HepG2 (cell line): ENCODE results near the gene SRP9. TPM values are rescaled to one million over a fixed set of nuclear protein-coding genes. Genes with fewer than 3 reads are reported as not detected.

Experiments
- BRCA1 ChIP-seq: sonication (generic); formaldehyde crosslinking; IDR thresholded peaks from 2 replicates; pipeline ENCODE4 v1.4.0; 2020; ENCODE audit warnings: missing genetic modification reagents
- FLYWCH1 ChIP-seq: sonication (generic); formaldehyde crosslinking; IDR thresholded peaks from 2 replicates; pipeline ENCODE4 v1.8.1; 2023; ENCODE audit warnings: mild to moderate bottlenecking, missing genetic modification reagents
- FOXK2 ChIP-seq: fragments of 450-650 bp; IDR thresholded peaks from 2 replicates; pipeline ENCODE4 v1.6.1; 2016
- KLF12 ChIP-seq: sonication (generic); formaldehyde crosslinking; IDR thresholded peaks from 2 replicates; pipeline ENCODE4 v1.4.0; 2020; ENCODE audit warnings: missing genetic modification reagents, borderline replicate concordance
- RXRA ChIP-seq: sonication (generic); formaldehyde crosslinking; IDR thresholded peaks from 2 replicates; pipeline ENCODE4 v1.5.1; 2020; ENCODE audit warnings: missing genetic modification reagents
- ZNF230 ChIP-seq: sonication (generic); formaldehyde crosslinking; IDR thresholded peaks from 2 replicates; pipeline ENCODE4 v1.4.0; 2020; ENCODE audit warnings: mild to moderate bottlenecking, missing genetic modification reagents
- ZNF484 ChIP-seq: sonication (generic); formaldehyde crosslinking; IDR thresholded peaks from 2 replicates; pipeline ENCODE4 v1.5.1; 2020; ENCODE audit warnings: mild to moderate bottlenecking, low read depth, missing genetic modification reagents, borderline replicate concordance
- ZNF556 ChIP-seq: sonication (generic); formaldehyde crosslinking; IDR thresholded peaks from 2 replicates; pipeline ENCODE4 v1.4.0; 2020; ENCODE audit warnings: mild to moderate bottlenecking, missing genetic modification reagents, borderline replicate concordance
- ZNF567 ChIP-seq: sonication (generic); formaldehyde crosslinking; IDR thresholded peaks from 2 replicates; pipeline ENCODE4 v1.8.1; 2023; ENCODE audit warnings: mild to moderate bottlenecking, missing genetic modification reagents, borderline replicate concordance
- ZNF607 ChIP-seq: sonication (generic); formaldehyde crosslinking; IDR thresholded peaks from 2 replicates; pipeline ENCODE4 v1.5.1; 2020; ENCODE audit warnings: missing genetic modification reagents, mild to moderate bottlenecking, borderline replicate concordance
- ZNF777 ChIP-seq: sonication (generic); formaldehyde crosslinking; IDR thresholded peaks from 2 replicates; pipeline ENCODE4 v1.4.0; 2020; ENCODE audit warnings: missing genetic modification reagents
- ZNF790 ChIP-seq: sonication (generic); formaldehyde crosslinking; IDR thresholded peaks from 2 replicates; pipeline ENCODE4 v1.8.0; 2022; ENCODE audit warnings: missing genetic modification reagents, mild to moderate bottlenecking, borderline replicate concordance
- ZSCAN30 ChIP-seq: sonication (generic); formaldehyde crosslinking; IDR thresholded peaks from 2 replicates; pipeline ENCODE4 v1.5.0; 2020; ENCODE audit warnings: mild to moderate bottlenecking, missing genetic modification reagents
- polyA plus RNA-seq, 8 experiments: library from polyadenylated mRNA; depleted of rRNA in 3 of 8; stranded (reverse) in 7 of 8; unstranded in 1 of 8; fragments of >200 nt; fragmentation: Illumina TruSeq in 4 of 8; extraction: Trizol in 4 of 8; gene quantifications; 2 replicates each; pipeline versions ENCODE4 v1.2.1 to v1.2.3, GENCODE V29; 2011 to 2016; ENCODE audit warnings: low read depth in 4 of 8, missing spikeins in 1 of 8, mixed read lengths in 1 of 8; ENCODE audit not compliant: insufficient read depth in 1 of 8
- total RNA-seq, 5 experiments: library from RNA; depleted of rRNA; stranded (reverse); fragments of >200 nt; fragmentation: Illumina TruSeq; extraction: Trizol; gene quantifications; 2 replicates each; pipeline ENCODE4 v1.2.3, GENCODE V29; 2016; ENCODE audit warnings: low read depth in 1 of 5
- TF ChIP-seq, protein P1 (sequence below): IDR thresholded peaks from 2 replicates; pipeline ENCODE4 v1.6.1; 2016
- TF ChIP-seq, protein P2 (sequence below): sonication (generic); formaldehyde crosslinking; IDR thresholded peaks from 2 replicates; pipeline ENCODE4 v1.8.0; 2022; ENCODE audit warnings: mild to moderate bottlenecking, missing genetic modification reagents
- TF ChIP-seq, protein P3 (sequence below): sonication (generic); formaldehyde crosslinking; IDR thresholded peaks from 2 replicates; pipeline ENCODE4 v1.9.0; 2021; ENCODE audit warnings: missing genetic modification reagents, borderline replicate concordance
- TF ChIP-seq, protein P4 (sequence below): sonication (generic); formaldehyde crosslinking; IDR thresholded peaks from 2 replicates; pipeline ENCODE4; 2020; ENCODE audit warnings: missing genetic modification reagents, mild to moderate bottlenecking, borderline replicate concordance
- TF ChIP-seq, protein P5 (sequence below): sonication (generic); formaldehyde crosslinking; conservative IDR thresholded peaks from 2 replicates; pipeline ENCODE4 v1.4.0; 2020; ENCODE audit warnings: missing genetic modification reagents

Gene SRP9
- total and polyA plus RNA-seq, 2 of the 13 experiments (the other 11 are each of a cell fraction or from before 2014, with no cell fraction given): 251 to 307 TPM

DNA sequence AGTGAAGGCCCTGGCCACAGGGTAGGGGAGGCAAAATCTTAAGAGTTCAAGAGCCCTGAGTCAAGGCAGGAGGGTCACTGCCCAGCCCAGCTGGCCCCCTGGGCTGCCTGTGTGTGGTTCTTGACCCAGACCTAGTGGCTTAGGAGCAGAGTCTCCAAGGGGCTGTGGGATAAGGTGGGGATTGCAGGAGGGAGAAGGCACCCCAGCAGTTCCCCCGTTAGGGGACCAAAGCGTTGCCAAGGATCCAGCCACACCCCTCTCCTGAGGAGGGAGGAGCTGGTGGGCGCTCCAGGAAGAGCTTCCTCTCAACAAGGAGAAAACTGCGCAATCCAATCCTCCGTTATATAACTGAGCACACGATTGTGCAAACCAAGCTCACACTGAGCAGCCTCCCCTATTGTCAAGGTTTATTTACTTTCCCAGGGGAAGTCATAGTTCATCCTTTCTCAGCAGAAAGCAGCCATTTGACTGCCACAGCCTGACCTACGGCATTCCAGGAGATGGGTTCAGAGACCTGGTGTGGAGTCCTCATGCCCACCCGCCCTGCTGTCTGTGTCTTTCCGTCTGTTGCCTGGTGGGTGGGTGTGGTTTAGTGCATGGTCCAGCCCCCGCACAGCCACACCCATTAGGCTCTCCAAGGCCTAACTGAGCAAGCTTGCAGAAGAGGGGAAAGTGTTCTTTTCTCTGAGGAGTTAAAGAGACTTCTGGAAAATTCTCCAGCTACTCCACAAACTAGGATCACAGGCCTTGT is 35.8 kb downstream of the SRP9 start (continued):
- TF ChIP-seq, protein P1, sequence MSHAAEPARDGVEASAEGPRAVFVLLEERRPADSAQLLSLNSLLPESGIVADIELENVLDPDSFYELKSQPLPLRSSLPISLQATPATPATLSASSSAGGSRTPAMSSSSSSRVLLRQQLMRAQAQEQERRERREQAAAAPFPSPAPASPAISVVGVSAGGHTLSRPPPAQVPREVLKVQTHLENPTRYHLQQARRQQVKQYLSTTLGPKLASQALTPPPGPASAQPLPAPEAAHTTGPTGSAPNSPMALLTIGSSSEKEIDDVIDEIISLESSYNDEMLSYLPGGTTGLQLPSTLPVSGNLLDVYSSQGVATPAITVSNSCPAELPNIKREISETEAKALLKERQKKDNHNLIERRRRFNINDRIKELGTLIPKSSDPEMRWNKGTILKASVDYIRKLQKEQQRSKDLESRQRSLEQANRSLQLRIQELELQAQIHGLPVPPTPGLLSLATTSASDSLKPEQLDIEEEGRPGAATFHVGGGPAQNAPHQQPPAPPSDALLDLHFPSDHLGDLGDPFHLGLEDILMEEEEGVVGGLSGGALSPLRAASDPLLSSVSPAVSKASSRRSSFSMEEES: peak; percentile 87
- TF ChIP-seq ZNF607 (CRISPR knock-in tag): peak; percentile 74
- peak; percentile 92; the same call in 1 of the 2 replicates for TF ChIP-seq ZNF230 (CRISPR knock-in tag)
- TF ChIP-seq ZNF567 (CRISPR knock-in tag): no peak
- TF ChIP-seq, protein P2, sequence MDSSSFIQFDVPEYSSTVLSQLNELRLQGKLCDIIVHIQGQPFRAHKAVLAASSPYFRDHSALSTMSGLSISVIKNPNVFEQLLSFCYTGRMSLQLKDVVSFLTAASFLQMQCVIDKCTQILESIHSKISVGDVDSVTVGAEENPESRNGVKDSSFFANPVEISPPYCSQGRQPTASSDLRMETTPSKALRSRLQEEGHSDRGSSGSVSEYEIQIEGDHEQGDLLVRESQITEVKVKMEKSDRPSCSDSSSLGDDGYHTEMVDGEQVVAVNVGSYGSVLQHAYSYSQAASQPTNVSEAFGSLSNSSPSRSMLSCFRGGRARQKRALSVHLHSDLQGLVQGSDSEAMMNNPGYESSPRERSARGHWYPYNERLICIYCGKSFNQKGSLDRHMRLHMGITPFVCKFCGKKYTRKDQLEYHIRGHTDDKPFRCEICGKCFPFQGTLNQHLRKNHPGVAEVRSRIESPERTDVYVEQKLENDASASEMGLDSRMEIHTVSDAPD (CRISPR knock-in tag): peak; percentile 93
- TF ChIP-seq, protein P3, sequence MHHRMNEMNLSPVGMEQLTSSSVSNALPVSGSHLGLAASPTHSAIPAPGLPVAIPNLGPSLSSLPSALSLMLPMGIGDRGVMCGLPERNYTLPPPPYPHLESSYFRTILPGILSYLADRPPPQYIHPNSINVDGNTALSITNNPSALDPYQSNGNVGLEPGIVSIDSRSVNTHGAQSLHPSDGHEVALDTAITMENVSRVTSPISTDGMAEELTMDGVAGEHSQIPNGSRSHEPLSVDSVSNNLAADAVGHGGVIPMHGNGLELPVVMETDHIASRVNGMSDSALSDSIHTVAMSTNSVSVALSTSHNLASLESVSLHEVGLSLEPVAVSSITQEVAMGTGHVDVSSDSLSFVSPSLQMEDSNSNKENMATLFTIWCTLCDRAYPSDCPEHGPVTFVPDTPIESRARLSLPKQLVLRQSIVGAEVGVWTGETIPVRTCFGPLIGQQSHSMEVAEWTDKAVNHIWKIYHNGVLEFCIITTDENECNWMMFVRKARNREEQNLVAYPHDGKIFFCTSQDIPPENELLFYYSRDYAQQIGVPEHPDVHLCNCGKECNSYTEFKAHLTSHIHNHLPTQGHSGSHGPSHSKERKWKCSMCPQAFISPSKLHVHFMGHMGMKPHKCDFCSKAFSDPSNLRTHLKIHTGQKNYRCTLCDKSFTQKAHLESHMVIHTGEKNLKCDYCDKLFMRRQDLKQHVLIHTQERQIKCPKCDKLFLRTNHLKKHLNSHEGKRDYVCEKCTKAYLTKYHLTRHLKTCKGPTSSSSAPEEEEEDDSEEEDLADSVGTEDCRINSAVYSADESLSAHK (CRISPR knock-in tag): no peak
- TF ChIP-seq, protein P4, sequence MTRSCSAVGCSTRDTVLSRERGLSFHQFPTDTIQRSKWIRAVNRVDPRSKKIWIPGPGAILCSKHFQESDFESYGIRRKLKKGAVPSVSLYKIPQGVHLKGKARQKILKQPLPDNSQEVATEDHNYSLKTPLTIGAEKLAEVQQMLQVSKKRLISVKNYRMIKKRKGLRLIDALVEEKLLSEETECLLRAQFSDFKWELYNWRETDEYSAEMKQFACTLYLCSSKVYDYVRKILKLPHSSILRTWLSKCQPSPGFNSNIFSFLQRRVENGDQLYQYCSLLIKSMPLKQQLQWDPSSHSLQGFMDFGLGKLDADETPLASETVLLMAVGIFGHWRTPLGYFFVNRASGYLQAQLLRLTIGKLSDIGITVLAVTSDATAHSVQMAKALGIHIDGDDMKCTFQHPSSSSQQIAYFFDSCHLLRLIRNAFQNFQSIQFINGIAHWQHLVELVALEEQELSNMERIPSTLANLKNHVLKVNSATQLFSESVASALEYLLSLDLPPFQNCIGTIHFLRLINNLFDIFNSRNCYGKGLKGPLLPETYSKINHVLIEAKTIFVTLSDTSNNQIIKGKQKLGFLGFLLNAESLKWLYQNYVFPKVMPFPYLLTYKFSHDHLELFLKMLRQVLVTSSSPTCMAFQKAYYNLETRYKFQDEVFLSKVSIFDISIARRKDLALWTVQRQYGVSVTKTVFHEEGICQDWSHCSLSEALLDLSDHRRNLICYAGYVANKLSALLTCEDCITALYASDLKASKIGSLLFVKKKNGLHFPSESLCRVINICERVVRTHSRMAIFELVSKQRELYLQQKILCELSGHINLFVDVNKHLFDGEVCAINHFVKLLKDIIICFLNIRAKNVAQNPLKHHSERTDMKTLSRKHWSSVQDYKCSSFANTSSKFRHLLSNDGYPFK (CRISPR knock-in tag): peak; percentile 24; the same call in 1 of the 2 replicates
- TF ChIP-seq KLF12 (CRISPR knock-in tag): peak; percentile 94; the same call in 1 of the 2 replicates
- peak; percentile 81; the same call in 1 of the 2 replicates for TF ChIP-seq BRCA1
- TF ChIP-seq, protein P5, sequence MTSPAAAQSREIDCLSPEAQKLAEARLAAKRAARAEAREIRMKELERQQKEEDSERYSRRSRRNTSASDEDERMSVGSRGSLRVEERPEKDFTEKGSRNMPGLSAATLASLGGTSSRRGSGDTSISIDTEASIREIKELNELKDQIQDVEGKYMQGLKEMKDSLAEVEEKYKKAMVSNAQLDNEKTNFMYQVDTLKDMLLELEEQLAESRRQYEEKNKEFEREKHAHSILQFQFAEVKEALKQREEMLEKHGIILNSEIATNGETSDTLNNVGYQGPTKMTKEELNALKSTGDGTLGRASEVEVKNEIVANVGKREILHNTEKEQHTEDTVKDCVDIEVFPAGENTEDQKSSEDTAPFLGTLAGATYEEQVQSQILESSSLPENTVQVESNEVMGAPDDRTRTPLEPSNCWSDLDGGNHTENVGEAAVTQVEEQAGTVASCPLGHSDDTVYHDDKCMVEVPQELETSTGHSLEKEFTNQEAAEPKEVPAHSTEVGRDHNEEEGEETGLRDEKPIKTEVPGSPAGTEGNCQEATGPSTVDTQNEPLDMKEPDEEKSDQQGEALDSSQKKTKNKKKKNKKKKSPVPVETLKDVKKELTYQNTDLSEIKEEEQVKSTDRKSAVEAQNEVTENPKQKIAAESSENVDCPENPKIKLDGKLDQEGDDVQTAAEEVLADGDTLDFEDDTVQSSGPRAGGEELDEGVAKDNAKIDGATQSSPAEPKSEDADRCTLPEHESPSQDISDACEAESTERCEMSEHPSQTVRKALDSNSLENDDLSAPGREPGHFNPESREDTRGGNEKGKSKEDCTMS (CRISPR knock-in tag): no peak
- no peak for TF ChIP-seq FLYWCH1 (CRISPR knock-in tag)
- no peak; the same call in 1 of the 2 replicates for TF ChIP-seq ZNF777
- TF ChIP-seq ZNF556 (CRISPR knock-in tag): peak; percentile 97
- TF ChIP-seq ZSCAN30 (CRISPR knock-in tag): no peak
- TF ChIP-seq FOXK2: peak; percentile 89
- peak; percentile 97 for TF ChIP-seq RXRA
- no peak for TF ChIP-seq ZNF484
- TF ChIP-seq ZNF790: peak; percentile 56; the same call in 1 of the 2 replicates
